ENCODE measurements around the gene RPS27.
"Not testable (repeated sequence)": the region's sequence is repeated elsewhere in the genome, so short reads cannot be mapped to it uniquely, and the experiment has no call there.

The RPS27 gene

DNA sequence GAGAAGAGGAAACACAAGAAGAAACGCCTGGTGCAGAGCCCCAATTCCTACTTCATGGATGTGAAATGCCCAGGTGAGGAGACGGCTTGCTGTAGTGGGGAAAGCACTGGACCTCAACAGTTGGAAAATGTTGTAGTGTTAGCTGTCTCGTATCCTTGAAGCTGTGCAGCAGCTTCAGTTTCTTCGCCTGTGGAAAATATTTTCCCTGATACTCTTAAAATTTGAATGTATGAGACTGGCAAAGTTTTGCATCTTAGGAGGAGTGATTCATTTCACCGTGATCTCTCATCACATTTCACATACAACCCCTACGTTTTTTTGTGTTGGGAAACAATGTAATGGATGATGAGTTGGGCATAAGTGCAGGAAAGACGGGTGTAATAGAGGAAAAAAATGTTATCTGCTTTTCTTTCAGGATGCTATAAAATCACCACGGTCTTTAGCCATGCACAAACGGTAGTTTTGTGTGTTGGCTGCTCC, 629 bp downstream of the RPS27 start:
- peak overlapping the region; percentile 96 for H3K4me3 ChIP-seq (ENCODE audit: low read depth, low read length)
- TF ChIP-seq CTCF (IDR thresholded peaks at IDR 0.05; ENCODE audit: low read depth, low read length): no peak

DNA sequence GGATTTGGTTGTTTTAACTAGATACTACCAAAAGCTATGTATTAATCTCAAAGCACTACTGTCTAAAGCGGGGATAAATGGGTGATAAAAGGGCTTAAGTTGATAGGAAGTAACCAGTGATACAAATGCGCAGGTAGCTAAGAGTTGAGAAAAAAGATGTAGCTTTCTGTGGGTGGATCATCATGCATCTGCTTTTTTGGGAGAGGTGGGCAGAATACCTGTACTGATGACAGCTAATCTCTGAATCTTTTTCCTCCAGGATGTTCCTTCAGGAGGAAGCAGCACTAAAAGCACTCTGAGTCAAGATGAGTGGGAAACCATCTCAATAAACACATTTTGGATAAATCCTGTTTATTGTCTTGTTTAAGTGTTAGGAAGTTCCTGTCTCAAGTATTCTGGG, 1.2 kb downstream of the RPS27 start:
- H3K4me3 ChIP-seq (ENCODE audit: low read depth, low read length): peak overlapping the region; percentile 96
- TF ChIP-seq CTCF (IDR thresholded peaks at IDR 0.05; ENCODE audit: low read depth, low read length): no peak

- no peak overlapping the region for H3K4me3 ChIP-seq (ENCODE audit: low read depth, low read length)
- TF ChIP-seq CTCF (IDR thresholded peaks at IDR 0.05; ENCODE audit: low read depth, low read length): no peak
Measured at GRCh38 chr1:153995202-153995601, 4.6 kb downstream of the RPS27 start.

DNA sequence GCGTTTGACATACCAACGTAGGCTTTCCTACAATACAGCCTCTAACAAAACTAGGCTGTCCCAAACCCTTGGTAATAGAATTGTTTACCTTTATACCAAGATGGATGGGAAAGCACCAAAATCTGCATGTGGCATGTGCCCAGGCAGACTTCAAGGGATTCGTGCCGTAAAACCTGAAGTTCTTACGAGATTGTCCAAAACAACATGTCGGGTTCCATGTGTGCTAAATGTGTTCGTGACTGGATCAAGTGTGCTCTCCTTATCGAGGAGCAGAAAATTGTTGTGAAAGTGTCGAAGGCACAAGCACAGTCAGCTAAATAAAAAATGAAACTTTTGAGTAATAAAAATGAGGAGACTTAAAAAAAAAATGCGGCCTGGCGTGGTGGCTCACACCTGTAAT, 5.1 kb downstream of the RPS27 start:
- TF ChIP-seq CTCF (IDR thresholded peaks at IDR 0.05; ENCODE audit: low read depth, low read length): no peak

GRCh38 chr1:153996882-153997281, 6.3 kb downstream of the RPS27 start:
- H3K4me3 ChIP-seq (ENCODE audit: low read depth, low read length): not testable (repeated sequence)

More for the DNA sequence above, 5.1 kb downstream of the RPS27 start:
- no peak overlapping the region for H3K4me3 ChIP-seq (ENCODE audit: low read depth, low read length)

- H3K4me3 ChIP-seq (ENCODE audit: low read depth, low read length): no peak overlapping the region
- TF ChIP-seq CTCF (IDR thresholded peaks at IDR 0.05; ENCODE audit: low read depth, low read length): no peak
Measured at GRCh38 chr1:154000420-154000819, 9.9 kb downstream of the RPS27 start.

DNA sequence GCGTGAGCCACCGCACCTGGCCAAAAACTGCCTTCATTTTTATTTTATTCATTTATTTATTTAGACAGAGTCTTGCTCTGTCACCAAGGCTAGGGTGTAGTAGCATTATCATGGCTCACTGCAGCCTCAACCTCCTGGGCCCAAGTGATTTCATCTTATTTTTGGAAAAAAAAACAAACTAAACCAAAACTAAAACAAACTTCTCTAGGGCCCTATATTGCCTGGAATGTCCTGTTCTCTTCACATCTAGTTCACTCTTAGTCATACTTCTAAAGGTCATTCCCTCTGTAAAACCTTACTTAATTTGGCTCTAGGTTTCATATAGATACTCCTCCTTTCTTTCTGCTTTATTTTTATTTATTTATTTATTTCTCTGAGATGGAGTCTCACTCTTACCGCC, 15.6 kb downstream of the RPS27 start:
- TF ChIP-seq CTCF (IDR thresholded peaks at IDR 0.05; ENCODE audit: low read depth, low read length): no peak
- H3K4me3 ChIP-seq (ENCODE audit: low read depth, low read length): no peak overlapping the region

DNA sequence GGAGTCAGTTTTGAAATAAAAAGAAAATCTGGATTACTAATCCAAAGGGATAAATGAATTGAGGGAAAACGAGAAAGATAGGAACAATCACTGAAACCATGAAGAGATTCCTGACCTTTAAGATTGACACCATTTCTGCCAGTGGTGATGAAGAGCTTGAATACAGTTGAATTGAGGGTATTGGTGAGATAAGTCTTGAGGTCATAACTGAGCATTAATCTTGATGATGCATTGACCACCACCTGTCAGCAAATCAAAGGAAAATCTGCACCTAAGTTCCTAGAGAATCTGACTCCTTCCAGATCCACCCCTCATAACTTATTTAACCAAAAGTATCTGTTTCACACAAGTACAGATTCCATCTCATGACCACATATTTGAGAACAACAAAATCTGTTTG, 21.6 kb downstream of the RPS27 start:
- no peak for TF ChIP-seq CTCF (IDR thresholded peaks at IDR 0.05; ENCODE audit: low read depth, low read length)
- no peak overlapping the region for H3K4me3 ChIP-seq (ENCODE audit: low read depth, low read length)

DNA sequence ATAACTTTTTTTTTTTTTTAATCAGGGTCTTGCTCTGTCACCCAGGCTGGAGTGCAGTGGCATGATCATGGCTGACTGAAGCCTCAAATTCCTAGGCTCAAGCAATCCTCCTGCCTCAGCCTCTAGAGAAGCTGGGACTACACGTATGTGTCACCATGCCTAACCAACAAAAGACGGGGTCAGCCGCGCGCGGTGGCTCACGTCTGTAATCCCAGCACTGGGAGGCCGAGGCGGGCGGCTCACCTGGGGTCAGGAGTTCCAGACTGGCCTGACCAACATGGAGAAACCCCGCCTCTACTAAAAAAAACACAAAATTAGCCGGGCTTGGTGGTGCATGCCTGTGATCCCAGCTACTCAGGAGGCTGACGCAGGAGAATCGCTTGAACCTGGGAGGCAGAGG, 22.0 kb downstream of the RPS27 start:
- not testable (repeated sequence) for H3K4me3 ChIP-seq (ENCODE audit: low read depth, low read length)

Measured in WI38 (cell line).